HFFc6 (cell line): ENCODE data around the gene NPW. TPM values are rescaled to one million over a fixed set of nuclear protein-coding genes. Genes with fewer than 3 reads are reported as not detected.

ENCODE experiments used
- DNase-seq: peaks from one replicate; pipeline ENCODE4 v3.0.0-alpha.2; 2018
- H3K27ac Mint-ChIP-seq: 2 replicates; pipeline ENCODE4 v1.8.0; 2020; ENCODE audit warnings: mild to moderate bottlenecking, mixed read lengths
- H3K27me3 Mint-ChIP-seq: 2 replicates; pipeline ENCODE4 v1.8.0; 2021; ENCODE audit warnings: mild to moderate bottlenecking, moderate library complexity, mixed read lengths; ENCODE audit not compliant: insufficient read depth
- H3K36me3 Mint-ChIP-seq: 2 replicates; pipeline ENCODE4 v1.8.0; 2021; ENCODE audit warnings: low read depth, mixed read lengths
- H3K4me1 Mint-ChIP-seq: 2 replicates; pipeline ENCODE4 v1.8.0; 2020; ENCODE audit warnings: low read depth, mixed read lengths
- H3K4me3 Mint-ChIP-seq: 2 replicates; pipeline ENCODE4 v1.8.0; 2020; ENCODE audit warnings: mild to moderate bottlenecking, moderate library complexity, mixed read lengths
- H3K9me3 Mint-ChIP-seq: 2 replicates; pipeline ENCODE4 v1.8.0; 2020; ENCODE audit warnings: mild to moderate bottlenecking, mixed read lengths
- total RNA-seq, 6 experiments: library from RNA; stranded (reverse); fragmentation: NEBNext Ultra II Directional; extraction: Animal tissue kit (Norgen Biotek cat#: 25700); gene quantifications; 2 replicates in 1 of 6; 3 replicates in 5 of 6; pipeline ENCODE4 v1.2.3, GENCODE V29; 2021
- TF ChIP-seq, protein P1 (sequence below): fragments of 200-600 bp; sonication (generic); IDR thresholded peaks from 2 replicates; pipeline ENCODE4 v1.5.0; 2021; ENCODE audit warnings: antibody characterized with exemption, mild to moderate bottlenecking

NPW gene
- total RNA-seq, 6 experiments from 2014 or later: 0.57 to 2.1 (median 1.4) TPM

DNA sequence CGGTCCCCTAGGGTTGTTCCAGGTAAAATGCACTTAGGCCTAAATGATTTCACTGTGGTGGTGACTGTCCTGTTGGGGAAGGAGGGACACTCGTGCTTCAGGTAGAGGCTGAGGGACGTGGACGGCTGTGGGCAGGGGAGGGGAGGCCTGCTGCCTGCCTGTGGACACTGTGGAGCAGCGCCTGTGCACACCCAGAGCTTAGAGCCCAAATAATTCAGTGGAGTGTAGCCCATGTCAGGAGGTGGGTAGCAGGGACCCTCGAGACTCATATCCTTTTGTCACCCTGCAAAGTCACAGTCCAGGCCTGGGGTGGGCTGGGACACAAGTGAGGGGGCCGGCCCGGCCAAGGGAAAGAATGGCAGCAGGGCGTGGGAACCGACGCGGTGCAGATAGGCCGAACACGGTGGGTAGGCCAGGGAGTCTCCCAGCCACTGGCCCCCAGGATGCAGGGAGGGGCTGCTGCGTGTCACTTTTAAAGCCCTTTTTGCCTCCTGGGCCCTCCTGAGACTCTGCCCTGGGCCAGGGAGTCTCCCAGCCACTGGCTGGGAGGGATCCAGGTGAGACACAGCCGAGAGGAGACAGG, 6.4 kb downstream of the NPW start:
- Mint-ChIP-seq H3K4me1 (peaks cover 34% of the 10 kb centered on the region), H3K4me3 (peak overlapping the region; percentile 58), H3K27me3 (peaks cover 5% of the 10 kb centered on the region), H3K36me3 (no peaks in the 10 kb centered on the region), H3K27ac (no peak overlapping the region), H3K9me3 (no peaks in the 10 kb centered on the region)
- DNase-seq: no peak
- TF ChIP-seq, protein P1, sequence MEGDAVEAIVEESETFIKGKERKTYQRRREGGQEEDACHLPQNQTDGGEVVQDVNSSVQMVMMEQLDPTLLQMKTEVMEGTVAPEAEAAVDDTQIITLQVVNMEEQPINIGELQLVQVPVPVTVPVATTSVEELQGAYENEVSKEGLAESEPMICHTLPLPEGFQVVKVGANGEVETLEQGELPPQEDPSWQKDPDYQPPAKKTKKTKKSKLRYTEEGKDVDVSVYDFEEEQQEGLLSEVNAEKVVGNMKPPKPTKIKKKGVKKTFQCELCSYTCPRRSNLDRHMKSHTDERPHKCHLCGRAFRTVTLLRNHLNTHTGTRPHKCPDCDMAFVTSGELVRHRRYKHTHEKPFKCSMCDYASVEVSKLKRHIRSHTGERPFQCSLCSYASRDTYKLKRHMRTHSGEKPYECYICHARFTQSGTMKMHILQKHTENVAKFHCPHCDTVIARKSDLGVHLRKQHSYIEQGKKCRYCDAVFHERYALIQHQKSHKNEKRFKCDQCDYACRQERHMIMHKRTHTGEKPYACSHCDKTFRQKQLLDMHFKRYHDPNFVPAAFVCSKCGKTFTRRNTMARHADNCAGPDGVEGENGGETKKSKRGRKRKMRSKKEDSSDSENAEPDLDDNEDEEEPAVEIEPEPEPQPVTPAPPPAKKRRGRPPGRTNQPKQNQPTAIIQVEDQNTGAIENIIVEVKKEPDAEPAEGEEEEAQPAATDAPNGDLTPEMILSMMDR: no peak

DNA sequence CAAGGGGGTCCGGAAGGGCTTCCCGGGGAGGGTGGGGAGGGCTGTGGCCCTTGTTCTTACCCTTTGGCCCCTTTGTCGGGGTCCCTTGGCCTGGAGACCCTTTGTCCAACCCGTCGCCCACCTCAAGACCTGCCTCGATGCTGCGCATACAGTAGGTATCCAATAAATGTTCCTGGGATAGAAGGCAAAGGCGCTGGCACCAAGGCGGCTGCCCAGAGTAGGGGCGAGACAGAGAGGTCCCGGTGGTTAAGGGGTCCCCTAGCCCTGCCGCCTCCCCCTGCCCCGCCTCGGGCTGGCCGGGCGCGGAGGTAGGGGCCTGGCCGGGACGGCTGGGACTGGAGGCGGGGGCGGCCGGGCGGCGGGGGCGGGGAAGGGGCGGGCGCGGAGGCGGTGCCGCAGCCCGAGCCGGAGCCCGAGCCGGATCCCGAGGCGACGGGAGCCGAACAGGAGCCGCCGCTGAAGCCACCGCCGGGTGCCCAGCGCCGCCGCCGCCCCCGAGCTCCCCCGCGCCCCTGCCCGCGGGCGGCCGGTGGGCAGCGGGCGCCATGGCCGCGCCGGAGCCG, 7.0 kb downstream of the NPW start, which contains the start of gene NHERF2:
Gene NHERF2, plus strand, starts transcription at position 442 of the 563 bp plus-strand sequence. Its CDS starts 104 bp downstream, at position 546.
- H3K36me3 Mint-ChIP-seq: no peaks in the 10 kb centered on the region
- TF ChIP-seq, protein P1: no peak
- peak within 1 kb of the TSS; percentile 93 for H3K4me3 Mint-ChIP-seq
- no peak for DNase-seq
- peak within 1 kb of the TSS; percentile 72 for H3K27ac Mint-ChIP-seq
- peaks cover 5% of the 10 kb centered on the region for H3K27me3 Mint-ChIP-seq
- no peaks in the 10 kb centered on the region for H3K9me3 Mint-ChIP-seq
- H3K4me1 Mint-ChIP-seq: peaks cover 34% of the 10 kb centered on the region

DNA sequence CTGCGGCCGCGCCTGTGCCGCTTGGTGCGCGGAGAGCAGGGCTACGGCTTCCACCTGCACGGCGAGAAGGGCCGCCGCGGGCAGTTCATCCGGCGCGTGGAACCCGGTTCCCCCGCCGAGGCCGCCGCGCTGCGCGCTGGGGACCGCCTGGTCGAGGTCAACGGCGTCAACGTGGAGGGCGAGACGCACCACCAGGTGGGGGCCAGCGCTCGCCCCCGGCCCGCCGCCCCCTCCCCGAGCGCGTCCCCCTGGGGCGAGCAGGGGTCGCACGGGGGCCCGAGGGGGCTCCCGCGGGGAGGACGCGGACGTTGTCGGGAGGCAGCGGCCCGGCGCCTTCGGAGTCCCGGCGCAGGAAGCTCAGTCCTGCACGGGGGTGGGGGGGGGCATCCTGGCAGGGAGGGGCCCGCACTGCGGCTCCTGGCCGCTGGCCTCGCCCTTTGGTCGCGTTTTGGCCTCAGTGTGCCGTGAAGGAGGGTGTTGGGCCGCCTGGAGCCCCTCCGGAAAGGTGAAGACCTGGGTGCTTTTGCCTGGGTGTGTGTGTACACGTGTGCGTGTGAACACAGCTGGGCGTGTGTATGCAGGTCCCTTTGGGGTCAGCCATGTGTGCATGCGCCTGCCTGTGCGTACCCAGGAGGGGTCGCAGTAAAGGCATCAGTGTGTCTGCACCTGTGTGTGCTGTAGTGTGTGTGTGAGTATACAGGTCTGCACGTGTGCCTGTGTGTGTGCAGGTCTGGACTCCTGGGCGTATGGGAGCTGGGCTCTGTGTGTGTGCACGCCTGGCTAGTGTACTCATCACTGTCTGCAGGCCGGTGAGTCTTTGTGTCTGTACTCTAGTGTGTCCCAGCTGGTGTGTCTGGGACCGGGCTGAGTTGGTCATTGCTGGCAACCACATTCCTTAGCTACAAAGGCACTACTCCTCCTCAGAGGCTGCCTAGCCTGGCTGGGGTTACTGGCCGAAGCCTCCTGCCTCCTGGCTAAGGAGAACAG, 7.7 kb downstream of the NPW start:
- Mint-ChIP-seq H3K4me3 (peak overlapping the region; percentile 93), H3K36me3 (no peaks in the 10 kb centered on the region), H3K27ac (peak overlapping the region; percentile 72), H3K4me1 (peaks cover 36% of the 10 kb centered on the region), H3K9me3 (no peaks in the 10 kb centered on the region), H3K27me3 (peaks cover 5% of the 10 kb centered on the region)
- TF ChIP-seq, protein P1: no peak
- DNase-seq: peak; percentile 60

DNA sequence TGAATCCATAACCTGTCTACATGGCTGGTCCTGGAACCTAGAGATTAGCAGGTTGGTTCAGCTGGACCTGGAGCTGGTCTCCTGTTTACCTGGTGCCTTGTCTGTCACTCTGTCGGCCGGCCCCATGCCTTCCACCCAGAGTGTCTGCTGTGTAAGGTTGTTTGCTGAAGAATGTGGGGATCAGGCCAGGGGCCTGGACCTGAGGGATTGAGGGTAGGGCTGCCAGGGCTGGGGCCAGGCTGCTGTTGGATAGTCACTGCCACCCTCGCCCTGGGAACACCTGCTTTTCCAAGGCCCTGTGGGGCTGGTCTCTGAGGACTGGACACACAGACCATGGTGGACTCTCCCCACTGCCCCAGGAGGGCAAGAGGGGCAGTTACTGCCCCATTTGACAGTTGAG, 8.6 kb downstream of the NPW start:
- Mint-ChIP-seq H3K27me3 (peaks cover 1% of the 10 kb centered on the region), H3K36me3 (no peaks in the 10 kb centered on the region), H3K4me1 (peaks cover 33% of the 10 kb centered on the region), H3K9me3 (no peaks in the 10 kb centered on the region), H3K4me3 (peak overlapping the region; percentile 93), H3K27ac (no peak overlapping the region)
- TF ChIP-seq, protein P1: no peak
- no peak for DNase-seq

DNA sequence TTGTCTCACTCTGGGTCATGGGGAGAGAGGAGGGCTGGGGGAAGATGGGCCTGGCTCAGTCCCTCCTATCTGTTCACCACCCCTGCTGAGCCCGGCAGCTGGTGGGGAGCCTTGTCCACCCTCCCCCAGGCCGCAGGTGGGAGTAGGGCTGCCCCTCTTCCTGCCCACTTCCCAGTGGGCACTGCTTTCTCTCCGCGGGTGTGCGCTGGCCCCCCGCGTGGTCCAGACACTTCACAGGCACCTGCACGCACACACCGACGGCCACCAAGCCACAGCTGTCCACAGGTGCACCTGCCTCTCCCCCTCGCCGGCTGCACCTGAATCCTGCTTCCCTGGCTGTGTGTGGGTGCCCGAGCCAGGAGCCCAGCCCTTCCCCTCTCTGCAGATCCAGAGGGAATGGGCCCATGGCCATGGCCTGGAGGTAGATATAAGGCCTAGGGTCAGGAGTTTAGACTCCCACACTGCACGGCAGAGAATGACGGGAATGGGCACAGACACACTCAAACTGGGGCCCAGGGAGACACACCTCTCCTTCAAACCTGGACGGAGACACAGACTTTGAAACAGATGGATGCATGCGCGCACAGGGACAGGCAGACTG, 9.1 kb downstream of the NPW start:
- H3K36me3 Mint-ChIP-seq: no peaks in the 10 kb centered on the region
- H3K9me3 Mint-ChIP-seq: no peaks in the 10 kb centered on the region
- TF ChIP-seq, protein P1: no peak
- peaks cover 1% of the 10 kb centered on the region for H3K27me3 Mint-ChIP-seq
- DNase-seq: no peak
- H3K27ac Mint-ChIP-seq: no peak overlapping the region
- peaks cover 29% of the 10 kb centered on the region for H3K4me1 Mint-ChIP-seq
- peak overlapping the region; percentile 93; the same call in 1 of the 2 replicates for H3K4me3 Mint-ChIP-seq
